K562 (cell line): ENCODE measurements around the gene RELCH. TPM values are rescaled to one million over a fixed set of nuclear protein-coding genes. Genes with fewer than 3 reads are reported as not detected.

Source experiments
- E2F6 ChIP-seq, 2 experiments: IDR thresholded peaks; 2 replicates each; pipeline ENCODE4 v1.6.1; 2011; ENCODE audit warnings: borderline replicate concordance in 1 of 2, control low read depth in 1 of 2, low read depth in 1 of 2, low read length in 1 of 2, mild to moderate bottlenecking in 1 of 2, mixed read lengths in 1 of 2, moderate library complexity in 1 of 2; ENCODE audit not compliant: insufficient read depth in 1 of 2, insufficient read length in 1 of 2, poor library complexity in 1 of 2, severe bottlenecking in 1 of 2; ENCODE audit errors: extremely low read depth in 1 of 2
- MBD1 ChIP-seq: fragments of 250-450 bp; sonication (Bioruptor Pico); IDR thresholded peaks from 2 replicates; pipeline ENCODE4 v1.8.0; 2022; ENCODE audit warnings: inconsistent platforms
- PKNOX1 ChIP-seq: fragments of 450-650 bp; IDR thresholded peaks from 2 replicates; pipeline ENCODE4 v1.6.1; 2016
- RAD51 ChIP-seq: fragments of 450-650 bp; IDR thresholded peaks from 2 replicates; pipeline ENCODE4 v1.7.1; 2016; ENCODE audit warnings: low read depth, mild to moderate bottlenecking, borderline replicate concordance
- RBM25 ChIP-seq: fragments of 200-400 bp; formaldehyde crosslinking; IDR thresholded peaks from 2 replicates; pipeline ENCODE4 v1.6.1; 2018; ENCODE audit warnings: low read length, low read depth, moderate library complexity; ENCODE audit not compliant: severe bottlenecking
- RERE ChIP-seq: sonication (generic); formaldehyde crosslinking; IDR thresholded peaks from 2 replicates; pipeline ENCODE4 v1.8.0; 2023; ENCODE audit warnings: missing genetic modification reagents, mild to moderate bottlenecking, borderline replicate concordance
- SLC30A9 ChIP-seq: fragments of 250-450 bp; sonication (Bioruptor Pico); IDR thresholded peaks from 2 replicates; pipeline ENCODE4 v1.8.0; 2022; ENCODE audit warnings: mild to moderate bottlenecking, moderate library complexity
- ZNF586 ChIP-seq: fragments of 450-650 bp; formaldehyde crosslinking; conservative IDR thresholded peaks from 2 replicates; pipeline ENCODE4 v1.4.0; 2020; ENCODE audit warnings: mild to moderate bottlenecking, moderate library complexity
- ZNF77 ChIP-seq: fragments of 250-450 bp; sonication (Bioruptor Pico); IDR thresholded peaks from 2 replicates; pipeline ENCODE4 v1.5.0; 2020
- polyA plus RNA-seq, 8 experiments: library from polyadenylated mRNA; depleted of rRNA in 4 of 8; stranded (reverse) in 5 of 8; unstranded in 3 of 8; fragments of >200 nt; fragmentation: Nextera tagmentation in 2 of 8; fragmentation: Illumina TruSeq in 1 of 8; extraction: Ambion mirVana in 2 of 8; extraction: Trizol in 1 of 8; gene quantifications; 2 replicates each; pipeline versions ENCODE4 v1.2.1 to v1.2.3, GENCODE V29; 2011 to 2014; ENCODE audit warnings: inconsistent platforms in 1 of 8, missing spikeins in 1 of 8
- total RNA-seq, 7 experiments: library from RNA; depleted of rRNA in 6 of 7; stranded (reverse); fragments of >200 nt in 6 of 7; fragmentation: Illumina TruSeq in 2 of 7; extraction: Trizol in 2 of 7; gene quantifications; 2 replicates each; pipeline versions ENCODE4 v1.2.1 to v1.2.3, GENCODE V29; 2011 to 2021; ENCODE audit warnings: low replicate concordance in 1 of 7

RELCH gene
- total and polyA plus RNA-seq, 9 of the 15 experiments (the other 6 are each of a cell fraction or from before 2014, with no cell fraction given): 1.4 to 13.6 (median 7.6) TPM

GRCh38 chr18:62186774-62187542, at the start of gene RELCH, which contains the start of gene PIGN (continued):
- TF ChIP-seq RBM25: peak; percentile 83
- no peak for TF ChIP-seq RAD51
- TF ChIP-seq MBD1 (CRISPR knock-in tag): no peak
- TF ChIP-seq SLC30A9 (CRISPR knock-in tag): no peak
- no peak for TF ChIP-seq E2F6 (IDR thresholded peaks at IDR 0.05; ENCODE audit: borderline replicate concordance in 1 of 2, extremely low read depth in 1 of 2, insufficient read depth in 1 of 2, insufficient read length in 1 of 2, low read depth in 1 of 2, low read length in 1 of 2, poor library complexity in 1 of 2, severe bottlenecking in 1 of 2)
- TF ChIP-seq PKNOX1: peak; percentile 98
- TF ChIP-seq RERE (CRISPR knock-in tag): no peak
- no peak for TF ChIP-seq ZNF77 (CRISPR knock-in tag)
- no peak for TF ChIP-seq ZNF586 (CRISPR knock-in tag)
